BE2C (cell line): Measurements from ENCODE around the gene MAGI2.

Source experiments
- DNase-seq: peaks from one replicate; pipeline ENCODE4 v3.0.0-alpha.2; 2020
- H3K27me3 ChIP-seq: fragments of 250-450 bp; sonication (Bioruptor Pico); 2 replicates; pipeline ENCODE4 v1.5.1; 2020; ENCODE audit warnings: mild to moderate bottlenecking
- H3K36me3 ChIP-seq: fragments of 250-450 bp; sonication (Bioruptor Pico); 2 replicates; pipeline ENCODE4 v1.5.1; 2020; ENCODE audit warnings: mild to moderate bottlenecking
- H3K4me1 ChIP-seq: fragments of 250-450 bp; sonication (Bioruptor Pico); 2 replicates; pipeline ENCODE4 v1.5.1; 2020
- H3K4me3 ChIP-seq: 2 replicates; pipeline ENCODE4 v1.5.1; 2011; ENCODE audit warnings: low read depth, low read length
- H3K9me3 ChIP-seq: fragments of 250-450 bp; sonication (Bioruptor Pico); 2 replicates; pipeline ENCODE4 v1.5.1; 2020
- CTCF ChIP-seq: IDR thresholded peaks from 2 replicates; pipeline ENCODE4 v1.5.1; 2012; ENCODE audit warnings: mild to moderate bottlenecking, low read depth, low read length

MAGI2 gene

GRCh38 chr7:79406371-79406770 lies 47.1 kb downstream of the MAGI2 start:
- Histone ChIP-seq H3K4me1 (no peaks in the 10 kb centered on the region), H3K4me3 (no peak overlapping the region), H3K27me3 (no peaks in the 10 kb centered on the region), H3K36me3 (no peaks in the 10 kb centered on the region), H3K9me3 (no peaks in the 10 kb centered on the region)
- TF ChIP-seq CTCF, result no peak
- no peak for DNase-seq

- Histone ChIP-seq H3K4me1 (no peaks in the 10 kb centered on the region), H3K9me3 (no peaks in the 10 kb centered on the region), H3K4me3 (no peak overlapping the region), H3K36me3 (no peaks in the 10 kb centered on the region), H3K27me3 (no peaks in the 10 kb centered on the region)
- TF ChIP-seq CTCF, result no peak
- no peak for DNase-seq
Measured at GRCh38 chr7:79405368-79405767, 48.1 kb downstream of the MAGI2 start.

- H3K4me1 ChIP-seq, result no peaks in the 10 kb centered on the region
- no peaks in the 10 kb centered on the region for H3K27me3 ChIP-seq
- DNase-seq, result no peak
- H3K4me3 ChIP-seq, result no peak overlapping the region
- no peaks in the 10 kb centered on the region for H3K36me3 ChIP-seq
- H3K9me3 ChIP-seq, result no peaks in the 10 kb centered on the region
- no peak for TF ChIP-seq CTCF
Measured at GRCh38 chr7:79403879-79404278, 49.6 kb downstream of the MAGI2 start.

GRCh38 chr7:79403451-79403850 lies 50.0 kb downstream of the MAGI2 start:
- no peaks in the 10 kb centered on the region for H3K36me3 ChIP-seq
- TF ChIP-seq CTCF, result no peak
- no peaks in the 10 kb centered on the region for H3K4me1 ChIP-seq
- H3K9me3 ChIP-seq, result no peaks in the 10 kb centered on the region
- H3K27me3 ChIP-seq, result no peaks in the 10 kb centered on the region
- H3K4me3 ChIP-seq, result no peak overlapping the region
- DNase-seq, result no peak

- Histone ChIP-seq H3K27me3 (no peaks in the 10 kb centered on the region), H3K4me1 (no peaks in the 10 kb centered on the region), H3K9me3 (no peaks in the 10 kb centered on the region), H3K4me3 (no peak overlapping the region), H3K36me3 (no peaks in the 10 kb centered on the region)
- TF ChIP-seq CTCF, result no peak
- DNase-seq, result no peak
Measured at GRCh38 chr7:79401254-79401653, 52.2 kb downstream of the MAGI2 start.

GRCh38 chr7:79400222-79400621 lies 53.2 kb downstream of the MAGI2 start:
- Histone ChIP-seq H3K4me3 (no peak overlapping the region), H3K36me3 (no peaks in the 10 kb centered on the region), H3K27me3 (no peaks in the 10 kb centered on the region), H3K9me3 (no peaks in the 10 kb centered on the region), H3K4me1 (no peaks in the 10 kb centered on the region)
- DNase-seq, result no peak
- no peak for TF ChIP-seq CTCF
